Measurements from ENCODE around the gene ASTE1. TPM values are rescaled to one million over a fixed set of nuclear protein-coding genes. Genes with fewer than 3 reads are reported as not detected.
A peak's percentile ranks its signal among the peaks of the same experiment; 100 is the strongest.

ASTE1 gene, protein sequence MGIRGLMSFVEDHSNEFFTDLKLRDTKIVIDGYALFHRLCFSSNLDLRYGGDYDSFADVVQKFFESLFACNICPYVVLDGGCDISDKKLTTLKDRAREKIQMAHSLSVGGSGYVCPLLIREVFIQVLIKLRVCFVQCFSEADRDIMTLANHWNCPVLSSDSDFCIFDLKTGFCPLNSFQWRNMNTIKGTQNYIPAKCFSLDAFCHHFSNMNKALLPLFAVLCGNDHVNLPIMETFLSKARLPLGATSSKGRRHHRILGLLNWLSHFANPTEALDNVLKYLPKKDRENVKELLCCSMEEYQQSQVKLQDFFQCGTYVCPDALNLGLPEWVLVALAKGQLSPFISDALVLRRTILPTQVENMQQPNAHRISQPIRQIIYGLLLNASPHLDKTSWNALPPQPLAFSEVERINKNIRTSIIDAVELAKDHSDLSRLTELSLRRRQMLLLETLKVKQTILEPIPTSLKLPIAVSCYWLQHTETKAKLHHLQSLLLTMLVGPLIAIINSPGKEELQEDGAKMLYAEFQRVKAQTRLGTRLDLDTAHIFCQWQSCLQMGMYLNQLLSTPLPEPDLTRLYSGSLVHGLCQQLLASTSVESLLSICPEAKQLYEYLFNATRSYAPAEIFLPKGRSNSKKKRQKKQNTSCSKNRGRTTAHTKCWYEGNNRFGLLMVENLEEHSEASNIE
- total RNA-seq (2013; cell fraction: nucleolus; rRNA removed) = 22.2 and 23.1 TPM in 2 replicates
- total RNA-seq (2014; rRNA removed) (7.3 and 7.7 TPM in 2 replicates), total RNA-seq (2014; rRNA removed; fragmentation: Illumina TruSeq; extraction: Trizol) (7.0 and 8.8 TPM in 2 replicates), total RNA-seq (2021) (6.0 and 6.1 TPM in 2 replicates), polyA plus RNA-seq (2011; rRNA removed) (8.4 and 11.3 TPM in 2 replicates), polyA plus RNA-seq (2014; fragmentation: Illumina TruSeq; extraction: Trizol) (8.2 and 9.3 TPM in 2 replicates), polyA plus RNA-seq (2014; fragmentation: Nextera tagmentation; extraction: Ambion mirVana) (10 to 100 TPM in 1 of 2 experiments, 1 to 10 TPM in 1; 8.2 to 12.0 TPM), polyA plus RNA-seq (2014; rRNA removed) (4.1 and 5.1 TPM in 2 replicates), polyA plus RNA-seq (2016; fragmentation: Nextera tagmentation; extraction: Ambion mirVana) (10 to 100 TPM in 1 of 2 experiments, 1 to 10 TPM in 1; 7.5 to 10.5 TPM), polyA minus RNA-seq (2011; rRNA and poly(A)+ RNA removed) (16.7 and 22.3 TPM in 2 replicates), Bru-seq, nascent RNA (percentile 77 among the genes with signal in this experiment), BruChase-seq, experiment 1, labeled RNA remaining after a 6-hour chase (percentile 40 among the genes with signal in this experiment), BruChase-seq, experiment 2, labeled RNA remaining after a 2-hour chase (percentile 50 among the genes with signal in this experiment)
- 4.0 TPM for polyA plus RNA-seq (2011; ENCODE audit: low read depth)
- 4.6 and 5.1 TPM in 2 replicates for polyA plus RNA-seq (2011; cell fraction: cytosol; rRNA removed)
- polyA plus RNA-seq (2011; cell fraction: nucleus; rRNA removed) = 7.0 and 7.4 TPM in 2 replicates
- polyA plus RNA-seq (2012) = 3.7 and 3.9 TPM in 2 replicates
- polyA minus RNA-seq (2011; cell fraction: cytosol; rRNA and poly(A)+ RNA removed) = 2.4 and 4.6 TPM in 2 replicates
- 26.2 and 32.9 TPM in 2 replicates for polyA minus RNA-seq (2011; cell fraction: nucleus; rRNA and poly(A)+ RNA removed)
- long read RNA-seq, experiment 1, partial matches to known transcripts = 2 of 11 reads
- long read RNA-seq, experiment 1, other reads (novel, unspliced or antisense) = 5 of 11 reads
- long read RNA-seq, experiment 2, transcript ASTE1-201 (6 exons, 2,664 nt) = major isoform, 57 of 100 reads
- long read RNA-seq, experiment 2, partial matches to known transcripts = 16 of 100 reads
- long read RNA-seq, experiment 2, other reads (novel, unspliced or antisense) = 25 of 100 reads

DNA sequence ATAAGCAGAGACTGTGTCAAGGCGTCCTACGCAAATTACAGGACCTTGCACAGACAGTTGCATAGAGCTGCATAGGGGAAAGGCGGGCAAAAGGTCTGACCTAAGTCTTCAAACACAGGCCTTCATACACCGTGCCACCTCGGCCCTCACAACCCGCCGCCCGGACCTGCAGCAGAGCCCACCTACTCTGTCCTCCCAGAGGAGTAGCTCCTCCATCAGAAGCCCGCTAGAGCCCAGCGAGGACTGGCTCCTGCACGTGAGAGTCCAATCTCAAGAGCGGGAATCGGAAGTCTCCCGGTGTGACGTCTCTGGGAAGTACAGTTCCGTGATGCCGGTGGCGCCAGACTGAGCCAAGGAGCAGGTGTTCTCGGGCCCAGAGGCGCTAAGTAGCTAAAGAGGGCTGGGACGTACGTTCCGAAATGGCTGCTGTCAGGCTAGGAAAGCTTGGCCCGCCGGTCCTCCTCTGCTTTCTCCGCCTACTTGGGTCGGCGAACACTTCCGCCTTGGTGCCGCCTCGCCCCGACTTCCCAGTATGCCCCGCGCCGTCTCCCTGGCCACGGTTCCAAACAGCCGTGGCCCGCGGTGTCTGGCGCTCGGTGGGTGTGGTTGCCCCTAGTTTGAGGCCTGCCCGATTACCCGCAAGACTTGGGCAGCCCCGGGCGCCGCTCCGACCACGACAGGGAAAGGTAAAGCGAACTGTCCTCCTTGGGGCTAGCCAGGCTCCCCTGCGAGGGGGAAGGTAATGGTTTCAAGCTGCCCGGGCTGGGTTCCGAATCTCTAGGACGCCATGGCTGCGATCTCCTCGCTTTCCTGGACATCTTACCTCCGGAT is at the start of gene ASTE1, which contains the start of gene NEK11:
ASTE1 (minus strand) TSS at position 505 of the 831 bp plus-strand sequence. CDS start 1,519 bp downstream, outside the sequence.
NEK11 (plus strand) TSS at position 557 of the 831 bp plus-strand sequence. CDS start 2,832 bp downstream, outside the sequence.
- ATAC-seq (peak; percentile 98), FAIRE-seq (peak; percentile 91), DNase-seq (ENCODE audit: low read depth, low spot score) (peak; percentile 41)
- ChIA-PET POLR2A (interaction anchor here (0.6 to 1.5 kb wide), 4 partner anchors 12 to 171 kb away, joined by 3 to 5 read pairs (median 3); no protein-coding TSS in a partner anchor), CTCF (interaction anchor here (1.0 to 2.9 kb wide), 6 partner anchors 11 to 1637 kb away, joined by 3 to 7 read pairs (median 4); no protein-coding TSS in a partner anchor), RAD21 (ENCODE audit: unreplicated experiment) (interaction anchor here (0.8 to 2.2 kb wide), 4 partner anchors 132 to 684 kb away, joined by 3 to 6 read pairs (median 4); partner anchors contain the start of gene ATP2C1), SMC1A (ENCODE audit: uncharacterized antibody, unreplicated experiment) (interaction anchor here (0.7 to 1.7 kb wide), 6 partner anchors 9 to 135 kb away, joined by 3 to 6 read pairs (median 4); no protein-coding TSS in a partner anchor)
- Histone ChIP-seq H3K4me1 (ENCODE audit: control insufficient read depth, insufficient read depth, low read length) (no peaks in the 10 kb centered on the region; the same call in 1 of the 2 replicates), H3K79me2 (ENCODE audit: control insufficient read depth, insufficient read depth, low read length) (peaks cover 4% of the 10 kb centered on the region; the same call in 1 of the 2 replicates), H3K9ac (ENCODE audit: control insufficient read depth, insufficient read depth, low read length) (peak within 1 kb of the TSS; percentile 97), H3K9me3 (replicated peaks; ENCODE audit: control insufficient read depth, insufficient read depth, low read length) (no peaks in the 10 kb centered on the region), H4K20me1 (ENCODE audit: control insufficient read depth, insufficient read depth) (no peaks in the 10 kb centered on the region), H3K4me3 (peak within 1 kb of the TSS; percentile 97), H3K27ac (ENCODE audit: control insufficient read depth, insufficient read depth) (peak within 1 kb of the TSS; percentile 92), H2AFZ (ENCODE audit: control insufficient read depth, low read depth, low read length) (peak within 1 kb of the TSS; percentile 98), H3K27me3 (replicated peaks in 1 of 2; ENCODE audit: control insufficient read depth in 2 of 2, insufficient read depth in 2 of 2, low read length in 1 of 2) (no peaks in the 10 kb centered on the region), H3K4me2 (ENCODE audit: control insufficient read depth, insufficient read depth) (peak within 1 kb of the TSS; percentile 38), H3K36me3 (ENCODE audit: control insufficient read depth in 2 of 2, insufficient read depth in 2 of 2, low read length in 1 of 2) (no peaks in the 10 kb centered on the region)
- in situ Hi-C loops (cut with MboI) = no loop called here
- intact Hi-C loops (cut with micrococcal nuclease; ENCODE audit: unreplicated experiment) = loop anchor here (5.0 to 10.0 kb wide), 3 partner anchors 272 to 468 kb away; partner anchors contain the start of gene NUDT16
- TSS peak; percentile 76 for BruUV-seq (replicated peaks)
- WGBS (ENCODE audit: insufficient coverage, insufficient replicate concordance, low lambda C conversion rate, missing lambda C conversion rate) = 2% methylated on average over 56 of the region's 56 CpGs
- TF ChIP-seq IKZF1 (conservative IDR thresholded peaks at IDR 0.05) (peak; percentile 81), MXI1 (IDR thresholded peaks at IDR 0.05; ENCODE audit: low read depth, low read length) (peak; percentile 90), HDAC2 (IDR thresholded peaks at IDR 0.05) (no peak), NR2C2 (IDR thresholded peaks at IDR 0.05; ENCODE audit: borderline replicate concordance, control insufficient read depth, insufficient read length, low read depth) (no peak), SMC3 (IDR thresholded peaks at IDR 0.05; ENCODE audit: borderline replicate concordance, low read length) (no peak; the same call in 1 of the 2 replicates), CEBPB (IDR thresholded peaks at IDR 0.05; ENCODE audit: borderline replicate concordance in 1 of 2, low read depth in 2 of 2, low read length in 2 of 2) (no peak), SRF (IDR thresholded peaks at IDR 0.05; ENCODE audit: low read depth in 2 of 2, low read length in 2 of 2) (0 out of 4 replicates have a peak, but pooled peaks of 1 of the 2 experiments have one; percentile 15), SPI1 (IDR thresholded peaks at IDR 0.05; ENCODE audit: borderline replicate concordance, insufficient read depth, low read depth, low read length) (peak; percentile 52; the same call in 1 of the 2 replicates)
- TF ChIP-seq, protein P1, sequence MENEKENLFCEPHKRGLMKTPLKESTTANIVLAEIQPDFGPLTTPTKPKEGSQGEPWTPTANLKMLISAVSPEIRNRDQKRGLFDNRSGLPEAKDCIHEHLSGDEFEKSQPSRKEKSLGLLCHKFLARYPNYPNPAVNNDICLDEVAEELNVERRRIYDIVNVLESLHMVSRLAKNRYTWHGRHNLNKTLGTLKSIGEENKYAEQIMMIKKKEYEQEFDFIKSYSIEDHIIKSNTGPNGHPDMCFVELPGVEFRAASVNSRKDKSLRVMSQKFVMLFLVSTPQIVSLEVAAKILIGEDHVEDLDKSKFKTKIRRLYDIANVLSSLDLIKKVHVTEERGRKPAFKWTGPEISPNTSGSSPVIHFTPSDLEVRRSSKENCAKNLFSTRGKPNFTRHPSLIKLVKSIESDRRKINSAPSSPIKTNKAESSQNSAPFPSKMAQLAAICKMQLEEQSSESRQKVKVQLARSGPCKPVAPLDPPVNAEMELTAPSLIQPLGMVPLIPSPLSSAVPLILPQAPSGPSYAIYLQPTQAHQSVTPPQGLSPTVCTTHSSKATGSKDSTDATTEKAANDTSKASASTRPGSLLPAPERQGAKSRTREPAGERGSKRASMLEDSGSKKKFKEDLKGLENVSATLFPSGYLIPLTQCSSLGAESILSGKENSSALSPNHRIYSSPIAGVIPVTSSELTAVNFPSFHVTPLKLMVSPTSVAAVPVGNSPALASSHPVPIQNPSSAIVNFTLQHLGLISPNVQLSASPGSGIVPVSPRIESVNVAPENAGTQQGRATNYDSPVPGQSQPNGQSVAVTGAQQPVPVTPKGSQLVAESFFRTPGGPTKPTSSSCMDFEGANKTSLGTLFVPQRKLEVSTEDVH (IDR thresholded peaks at IDR 0.05; ENCODE audit: low read depth, partially characterized antibody) = no peak
- TF ChIP-seq, protein P2, sequence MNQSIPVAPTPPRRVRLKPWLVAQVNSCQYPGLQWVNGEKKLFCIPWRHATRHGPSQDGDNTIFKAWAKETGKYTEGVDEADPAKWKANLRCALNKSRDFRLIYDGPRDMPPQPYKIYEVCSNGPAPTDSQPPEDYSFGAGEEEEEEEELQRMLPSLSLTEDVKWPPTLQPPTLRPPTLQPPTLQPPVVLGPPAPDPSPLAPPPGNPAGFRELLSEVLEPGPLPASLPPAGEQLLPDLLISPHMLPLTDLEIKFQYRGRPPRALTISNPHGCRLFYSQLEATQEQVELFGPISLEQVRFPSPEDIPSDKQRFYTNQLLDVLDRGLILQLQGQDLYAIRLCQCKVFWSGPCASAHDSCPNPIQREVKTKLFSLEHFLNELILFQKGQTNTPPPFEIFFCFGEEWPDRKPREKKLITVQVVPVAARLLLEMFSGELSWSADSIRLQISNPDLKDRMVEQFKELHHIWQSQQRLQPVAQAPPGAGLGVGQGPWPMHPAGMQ (IDR thresholded peaks at IDR 0.05; ENCODE audit: borderline replicate concordance) = no peak

Data from GM12878 (cell line).